Endothelial cell of umbilical vein (primary cell): ENCODE data around the gene STRA6.

Experiments used
- POLR2A ChIP-seq: IDR thresholded peaks from 2 replicates; pipeline ENCODE4 v1.6.1; 2012; ENCODE audit warnings: low read depth, mild to moderate bottlenecking, control low read depth, low read length
- POLR2AphosphoS5 ChIP-seq: IDR thresholded peaks from 2 replicates; pipeline ENCODE4 v1.6.1; 2012; ENCODE audit warnings: low read depth, mild to moderate bottlenecking, control low read depth, low read length, moderate library complexity; ENCODE audit not compliant: insufficient read depth

DNA sequence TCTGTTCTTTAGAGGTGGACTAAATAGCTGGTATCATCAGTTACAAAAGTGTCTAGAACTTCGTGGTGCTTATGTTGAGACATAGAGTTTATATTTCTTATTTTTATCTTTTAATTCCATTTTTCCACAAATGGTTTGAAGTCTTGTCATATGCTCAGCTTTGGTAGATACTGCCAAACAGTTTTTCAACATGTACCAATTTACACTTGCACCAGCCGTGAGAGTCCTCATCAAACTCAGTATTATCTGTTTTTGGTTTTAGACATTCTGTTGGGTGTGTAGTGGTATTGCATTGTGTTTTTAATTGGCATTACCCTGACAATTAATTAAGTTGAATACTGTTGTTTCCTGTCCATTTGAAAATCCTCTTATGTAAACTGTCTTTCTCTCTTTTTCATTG, 55.5 kb downstream of the STRA6 start:
- TF ChIP-seq POLR2AphosphoS5, result no peak
- TF ChIP-seq POLR2A, result no peak
